GM19328 (cell line): ENCODE data around the gene EFL1.

Source experiments
- ATAC-seq: cut with Tn5 transposase; IDR thresholded peaks from one replicate; pipeline ENCODE4 v1.9.1; 2021; ENCODE audit warnings: mild to moderate bottlenecking, moderate library complexity; ENCODE audit not compliant: unreplicated experiment

The EFL1 gene

DNA sequence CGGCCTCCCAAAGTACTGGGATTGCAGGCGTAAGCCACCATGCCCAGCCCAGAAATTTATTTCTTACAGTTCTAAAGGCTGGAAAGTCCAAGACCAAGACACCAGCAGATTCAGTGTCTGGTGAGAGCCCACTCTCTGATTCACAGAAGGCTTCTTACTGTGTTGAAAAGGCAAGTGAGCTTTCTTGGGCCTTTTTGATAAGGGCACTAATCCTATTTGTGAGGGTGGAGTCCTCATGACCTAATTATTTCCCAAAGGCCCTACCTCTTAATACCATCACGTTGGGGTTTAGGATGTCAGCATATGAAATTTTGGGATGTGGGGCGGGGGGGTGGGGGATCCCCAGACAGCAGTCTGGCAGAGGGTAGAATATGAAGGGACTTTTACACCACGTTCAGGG lies 169.2 kb downstream of the EFL1 start:
- no peak for ATAC-seq

DNA sequence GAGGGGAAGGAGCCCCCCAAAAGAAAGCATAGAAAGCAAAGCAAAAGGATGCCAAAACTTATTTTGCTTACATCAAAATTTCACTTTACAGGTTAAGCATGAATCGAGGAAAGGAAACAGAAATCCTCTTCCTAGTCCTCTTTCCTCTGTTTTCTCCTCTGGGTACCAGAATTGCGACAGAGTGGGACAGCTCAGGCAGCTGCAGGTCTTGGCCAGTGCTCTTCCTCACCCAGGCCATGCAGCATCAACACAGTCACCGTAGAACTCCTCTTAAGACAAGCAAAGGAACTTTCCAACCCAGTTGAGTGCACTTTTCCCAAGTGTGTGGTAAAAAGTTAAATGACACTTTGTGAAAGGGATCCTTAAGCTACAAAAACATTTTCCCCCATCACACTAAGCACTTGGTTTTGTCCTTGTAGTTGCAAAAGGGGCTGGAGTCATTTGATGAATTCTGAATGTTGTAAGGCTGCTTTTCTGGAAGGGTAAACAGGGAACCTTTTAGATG lies 170.8 kb downstream of the EFL1 start:
- no peak for ATAC-seq

DNA sequence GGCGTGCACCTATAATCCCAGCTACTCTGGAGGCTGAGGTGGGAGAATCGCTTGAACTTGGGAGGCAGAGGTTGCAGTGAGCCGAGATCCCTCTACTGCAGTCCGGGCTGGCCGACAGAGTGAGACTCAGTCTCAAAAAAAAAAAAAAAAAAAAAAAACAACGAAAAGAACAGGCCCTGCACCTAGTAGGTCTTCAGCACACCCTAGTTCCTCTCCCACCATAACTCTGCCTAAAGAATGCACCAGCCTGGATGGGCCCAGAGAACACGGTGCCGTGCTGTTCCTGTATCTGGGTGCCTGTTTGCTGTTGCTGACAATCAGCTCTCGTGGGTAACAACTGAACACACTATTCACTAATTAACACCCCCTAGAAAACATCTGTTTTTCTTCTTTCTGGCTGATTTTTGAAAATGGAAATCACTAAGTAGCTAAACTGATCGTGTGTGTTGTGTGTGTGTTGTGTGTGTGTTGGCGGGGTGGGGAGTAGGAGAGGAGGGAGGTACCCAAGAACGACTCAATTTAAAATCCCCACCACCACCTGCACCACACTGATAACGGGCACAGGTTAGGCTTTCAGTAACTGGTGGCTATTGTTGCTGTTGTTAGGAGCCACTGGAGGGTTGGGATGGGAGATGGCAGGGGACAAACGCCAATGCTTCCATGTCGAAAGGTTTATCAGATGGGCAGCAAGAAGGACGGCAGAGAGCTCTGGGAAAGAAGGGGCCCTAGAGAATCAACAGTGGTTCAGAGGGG lies 176.1 kb downstream of the EFL1 start:
- ATAC-seq: no peak

DNA sequence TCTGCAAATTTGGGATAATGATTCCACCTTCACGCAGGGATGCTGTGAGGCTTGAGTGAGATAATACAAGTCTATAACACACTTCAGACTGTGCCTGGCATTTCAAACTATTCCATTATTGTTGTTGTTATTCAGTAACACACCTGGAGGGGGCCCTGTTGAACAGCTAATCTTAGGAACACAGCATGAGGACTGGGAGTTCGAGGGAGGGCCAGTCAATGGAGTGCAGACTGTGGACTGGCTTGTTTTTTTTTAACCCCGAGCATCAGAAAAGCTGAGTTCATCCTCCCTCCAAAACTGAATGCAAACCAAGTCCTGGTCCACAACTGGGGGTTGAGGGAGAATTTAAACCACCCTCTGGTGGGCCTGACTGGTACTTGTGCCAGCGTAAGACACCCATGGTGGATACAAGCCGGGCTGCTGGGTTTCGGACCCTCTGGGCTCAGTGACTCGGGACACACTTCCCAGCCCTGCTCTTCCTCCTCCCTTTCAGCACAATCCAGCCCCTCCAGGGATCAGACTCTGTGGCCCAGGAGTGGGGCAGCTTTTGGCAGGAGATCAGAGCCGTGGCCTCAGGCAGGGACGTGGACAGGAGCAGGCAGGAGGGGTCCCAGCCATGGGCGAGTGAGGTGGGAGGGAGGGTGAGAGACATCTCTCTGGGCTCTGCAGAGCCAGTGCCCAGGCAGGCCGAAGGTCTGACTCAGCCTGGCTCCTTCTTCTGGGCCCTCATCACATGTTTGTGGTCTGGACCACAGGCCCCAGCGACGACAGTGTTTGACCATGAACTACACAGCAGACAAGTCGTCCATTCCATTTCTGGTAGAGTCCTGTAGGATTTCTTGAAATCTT lies 180.4 kb downstream of the EFL1 start:
- no peak for ATAC-seq

DNA sequence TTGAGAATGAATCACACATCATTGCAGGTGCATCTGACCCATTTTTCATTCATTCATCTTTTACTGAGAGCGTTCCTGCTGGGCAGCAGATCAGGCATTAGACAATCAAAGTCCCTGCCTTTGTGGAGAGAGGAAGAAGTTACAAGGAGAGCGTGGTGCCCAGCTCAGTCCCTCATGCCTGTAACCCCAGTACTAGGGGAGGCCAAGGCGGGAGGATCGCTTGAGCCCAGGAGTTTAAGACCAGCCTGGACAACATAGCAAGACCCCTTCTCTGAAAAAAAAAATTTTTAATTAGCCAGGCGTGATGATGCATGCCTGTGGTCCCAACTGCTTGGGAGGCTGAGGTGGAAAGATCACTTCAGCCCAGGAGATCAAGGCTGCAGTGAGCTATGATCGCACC lies 181.8 kb downstream of the EFL1 start:
- no peak for ATAC-seq
